Keratinocyte (primary cell): ENCODE results near the gene TRPM2. TPM values are rescaled to one million over a fixed set of nuclear protein-coding genes. Genes with fewer than 3 reads are reported as not detected.

Experiments used
- DNase-seq: peaks from one replicate; pipeline ENCODE4 v3.0.0-alpha.2; 2011; ENCODE audit warnings: low read depth, missing footprints, low spot score
- FAIRE-seq: peaks from 2 replicates; lab custom pipeline; 2011; peaks lifted over from hg19 to GRCh38; lab: Jason Lieb, UNC
- H2AFZ ChIP-seq: 2 replicates; pipeline ENCODE4 v1.6.0; 2012; ENCODE audit warnings: low read length, control low read depth, inconsistent platforms; ENCODE audit not compliant: control insufficient read depth
- H3K27ac ChIP-seq: 2 replicates; pipeline ENCODE4 v1.5.1; 2011; ENCODE audit warnings: low read length; ENCODE audit not compliant: control insufficient read depth, insufficient read depth
- H3K27me3 ChIP-seq: 3 replicates; pipeline ENCODE4 v1.6.0; 2011; ENCODE audit warnings: low read length; ENCODE audit not compliant: control insufficient read depth, insufficient read depth; ENCODE audit errors: extremely low read depth
- H3K36me3 ChIP-seq, 2 experiments: 2 replicates in 1 of 2; 3 replicates in 1 of 2; pipeline ENCODE4 v1.5.1; 2011; ENCODE audit warnings: low read length in 2 of 2, mild to moderate bottlenecking in 1 of 2; ENCODE audit not compliant: control insufficient read depth in 2 of 2, insufficient read depth in 2 of 2; ENCODE audit errors: extremely low read depth in 1 of 2
- H3K4me1 ChIP-seq: 3 replicates; pipeline ENCODE4 v1.5.1; 2011; ENCODE audit warnings: low read length; ENCODE audit not compliant: control insufficient read depth, insufficient read depth; ENCODE audit errors: extremely low read depth
- H3K4me2 ChIP-seq: 3 replicates; pipeline ENCODE4 v1.6.0; 2011; ENCODE audit warnings: low read depth, low read length; ENCODE audit not compliant: control insufficient read depth, insufficient read depth; ENCODE audit errors: extremely low read depth
- H3K4me3 ChIP-seq, 3 experiments: fragments of 200-600 bp in 1 of 3; sonication (generic) in 1 of 3; 2 replicates in 2 of 3; 3 replicates in 1 of 3; pipeline ENCODE4 v1.5.1; 2011 to 2016; ENCODE audit warnings: low read length in 3 of 3, mild to moderate bottlenecking in 3 of 3, control low read depth in 2 of 3, inconsistent platforms in 1 of 3, low read depth in 1 of 3, mixed read lengths in 1 of 3, mixed run types in 1 of 3, moderate library complexity in 1 of 3; ENCODE audit not compliant: control insufficient read depth in 2 of 3, insufficient read depth in 2 of 3; ENCODE audit errors: extremely low read depth in 1 of 3
- H3K79me2 ChIP-seq: 2 replicates; pipeline ENCODE4 v1.6.0; 2012; ENCODE audit warnings: low read length; ENCODE audit not compliant: control insufficient read depth, insufficient read depth
- H3K9ac ChIP-seq: 3 replicates; pipeline ENCODE4 v1.6.0; 2011; ENCODE audit warnings: low read length; ENCODE audit not compliant: control insufficient read depth, insufficient read depth; ENCODE audit errors: extremely low read depth
- H3K9me1 ChIP-seq: 3 replicates; pipeline ENCODE4 v1.6.0; 2011; ENCODE audit warnings: low read length; ENCODE audit not compliant: control insufficient read depth, insufficient read depth; ENCODE audit errors: extremely low read depth
- H3K9me3 ChIP-seq: 2 replicates; pipeline ENCODE4 v1.5.1; 2012; ENCODE audit warnings: low read depth, low read length; ENCODE audit not compliant: control insufficient read depth
- H4K20me1 ChIP-seq: 3 replicates; pipeline ENCODE4 v1.6.0; 2011; ENCODE audit warnings: low read length; ENCODE audit not compliant: control insufficient read depth, insufficient read depth; ENCODE audit errors: extremely low read depth
- CTCF ChIP-seq, 3 experiments: IDR thresholded peaks in 1 of 3; conservative IDR thresholded peaks in 1 of 3; optimal IDR thresholded peaks in 1 of 3; 2 replicates in 2 of 3; 3 replicates in 1 of 3; pipeline versions ENCODE3 to v1.5.1; 2011; ENCODE audit warnings: low read length in 3 of 3, mild to moderate bottlenecking in 3 of 3, moderate library complexity in 2 of 3, control low read depth in 1 of 3, inconsistent platforms in 1 of 3; ENCODE audit not compliant: insufficient read depth in 2 of 3; ENCODE audit errors: extremely low read depth in 1 of 3
- EZH2 ChIP-seq: IDR thresholded peaks from one replicate; pipeline ENCODE4 v1.6.1; 2012; ENCODE audit warnings: inconsistent platforms, mild to moderate bottlenecking, low read length, moderate library complexity
- dilution Hi-C: fragments of 300-500 bp; cut with MboI; formaldehyde crosslinking; loops from one replicate; pipeline ENCODE4 v1.7.0; 2020; ENCODE audit warnings: low sequenced_read_pairs; ENCODE audit not compliant: extremely low pct_ligation_motif_present
- polyA plus RNA-seq, 5 experiments: library from polyadenylated mRNA; depleted of rRNA in 3 of 5; stranded (reverse) in 3 of 5; stranded (forward) in 1 of 5; unstranded in 1 of 5; fragments of >200 nt; gene quantifications; 1 replicate in 1 of 5; 2 replicates in 3 of 5; 3 replicates in 1 of 5; pipeline versions ENCODE4 v1.2.1 to v1.2.3, GENCODE V29; 2011 to 2012; ENCODE audit warnings: missing spikeins in 2 of 5, low read depth in 1 of 5, low replicate concordance in 1 of 5

TRPM2 gene
- polyA plus RNA-seq, 1 donor (not counting 4 experiments of a cell fraction or from before 2014, with no cell fraction given) = 0.31 TPM

- Histone ChIP-seq H3K36me3 (no peaks in the 10 kb centered on the region), H3K4me2 (no peak overlapping the region), H3K9me1 (no peaks in the 10 kb centered on the region), H3K4me3 (no peak overlapping the region), H4K20me1 (no peaks in the 10 kb centered on the region), H3K27ac (no peak overlapping the region), H3K4me1 (no peaks in the 10 kb centered on the region), H3K9me3 (no peaks in the 10 kb centered on the region), H3K79me2 (no peaks in the 10 kb centered on the region), H3K27me3 (no peaks in the 10 kb centered on the region), H2AFZ (no peak overlapping the region), H3K9ac (no peak overlapping the region)
- dilution Hi-C loops = loop anchor here (25.0 kb wide), 1 partner anchor 259 kb away; no protein-coding TSS in a partner anchor
- TF ChIP-seq EZH2 (no peak), CTCF (optimal IDR thresholded peaks at IDR 0.05 in 1 of 3, IDR thresholded peaks at IDR 0.05 in 1 of 3, conservative IDR thresholded peaks at IDR 0.05 in 1 of 3; ENCODE audit: extremely low read depth in 1 of 3, insufficient read depth in 2 of 3, low read length in 3 of 3) (no peak)
- FAIRE-seq = no peak
- DNase-seq = no peak
Measured at GRCh38 chr21:44478124-44478800, 124.8 kb downstream of the TRPM2 start.

- H3K9me1 ChIP-seq = no peaks in the 10 kb centered on the region
- H4K20me1 ChIP-seq = no peaks in the 10 kb centered on the region
- H3K9me3 ChIP-seq = no peaks in the 10 kb centered on the region
- no peak for FAIRE-seq
- no peak overlapping the region for H3K4me2 ChIP-seq
- dilution Hi-C loops = loop anchor here (25.0 kb wide), 1 partner anchor 259 kb away; no protein-coding TSS in a partner anchor
- no peak overlapping the region for H3K9ac ChIP-seq
- TF ChIP-seq EZH2 (no peak), CTCF (optimal IDR thresholded peaks at IDR 0.05 in 1 of 3, IDR thresholded peaks at IDR 0.05 in 1 of 3, conservative IDR thresholded peaks at IDR 0.05 in 1 of 3; ENCODE audit: extremely low read depth in 1 of 3, insufficient read depth in 2 of 3, low read length in 3 of 3) (no peak)
- no peaks in the 10 kb centered on the region for H3K36me3 ChIP-seq
- no peaks in the 10 kb centered on the region for H3K79me2 ChIP-seq
- H3K4me3 ChIP-seq = no peak overlapping the region
- H2AFZ ChIP-seq = no peak overlapping the region
- no peak overlapping the region for H3K27ac ChIP-seq
- no peak for DNase-seq
- no peaks in the 10 kb centered on the region for H3K4me1 ChIP-seq
- no peaks in the 10 kb centered on the region for H3K27me3 ChIP-seq
Measured at GRCh38 chr21:44478801-44479167, 125.4 kb downstream of the TRPM2 start.
